IMR-90 (cell line): Measurements from ENCODE around the gene SARNP.

ENCODE experiments used
- BHLHE40 ChIP-seq: fragments of 150-350 bp; IDR thresholded peaks from 2 replicates; pipeline ENCODE4 v1.6.1; 2016; ENCODE audit warnings: mild to moderate bottlenecking, low read depth, low read length
- CEBPB ChIP-seq: IDR thresholded peaks from 2 replicates; pipeline ENCODE4 v1.6.1; 2012; ENCODE audit warnings: low read depth, low read length, improper control_type of control experiment
- CTCF ChIP-seq: conservative IDR thresholded peaks from 2 replicates; pipeline ENCODE4 v1.5.1; 2012; ENCODE audit warnings: mild to moderate bottlenecking, low read depth, low read length, improper control_type of control experiment
- FOS ChIP-seq: fragments of 150-350 bp; IDR thresholded peaks from 2 replicates; pipeline ENCODE4 v1.6.1; 2016; ENCODE audit warnings: low read depth, low read length
- MAFK ChIP-seq: IDR thresholded peaks from 2 replicates; pipeline ENCODE4 v1.6.1; 2012; ENCODE audit warnings: low read depth, low read length, improper control_type of control experiment
- MXI1 ChIP-seq: IDR thresholded peaks from 2 replicates; pipeline ENCODE4 v1.6.1; 2012; ENCODE audit warnings: low read depth, mild to moderate bottlenecking, low read length, moderate library complexity, borderline replicate concordance
- NFE2L2 ChIP-seq: fragments of 150-350 bp; IDR thresholded peaks from 2 replicates; pipeline ENCODE4 v1.6.1; 2016; ENCODE audit warnings: low read depth, mild to moderate bottlenecking, low read length
- POLR2A ChIP-seq: IDR thresholded peaks from 2 replicates; pipeline ENCODE4 v1.6.1; 2012; ENCODE audit warnings: mild to moderate bottlenecking, low read depth, low read length
- RAD21 ChIP-seq: IDR thresholded peaks from 2 replicates; pipeline ENCODE4 v1.6.1; 2012; ENCODE audit warnings: low read length, improper control_type of control experiment
- RCOR1 ChIP-seq: IDR thresholded peaks from 2 replicates; pipeline ENCODE4 v1.6.1; 2012; ENCODE audit warnings: mild to moderate bottlenecking, low read length, improper control_type of control experiment; ENCODE audit not compliant: insufficient replicate concordance
- RFX5 ChIP-seq: IDR thresholded peaks from 2 replicates; pipeline ENCODE4 v1.8.0; 2012; ENCODE audit warnings: low read depth, mild to moderate bottlenecking, low read length, moderate library complexity
- SMC3 ChIP-seq: fragments of 150-350 bp; IDR thresholded peaks from 2 replicates; pipeline ENCODE4 v1.6.1; 2016; ENCODE audit warnings: low read depth, mild to moderate bottlenecking, antibody characterized with exemption, low read length, moderate library complexity
- USF2 ChIP-seq: fragments of 150-350 bp; IDR thresholded peaks from 2 replicates; pipeline ENCODE4 v1.6.1; 2017; ENCODE audit warnings: mild to moderate bottlenecking, antibody characterized with exemption, low read length, low read depth

GRCh38 chr12:55852740-55853139 is 35.2 kb upstream of the SARNP start:
- TF ChIP-seq CTCF (no peak), RFX5 (no peak), POLR2A (no peak), BHLHE40 (no peak), RAD21 (no peak), MXI1 (no peak), NFE2L2 (no peak), RCOR1 (no peak), MAFK (no peak), FOS (no peak), SMC3 (no peak), USF2 (no peak), CEBPB (no peak)
